ENCODE measurements around the gene RYR2. TPM values are rescaled to one million over a fixed set of nuclear protein-coding genes. Genes with fewer than 3 reads are reported as not detected.

RYR2 gene
- total RNA-seq, 1 experiment from 2014 or later = 3.4 TPM

DNA sequence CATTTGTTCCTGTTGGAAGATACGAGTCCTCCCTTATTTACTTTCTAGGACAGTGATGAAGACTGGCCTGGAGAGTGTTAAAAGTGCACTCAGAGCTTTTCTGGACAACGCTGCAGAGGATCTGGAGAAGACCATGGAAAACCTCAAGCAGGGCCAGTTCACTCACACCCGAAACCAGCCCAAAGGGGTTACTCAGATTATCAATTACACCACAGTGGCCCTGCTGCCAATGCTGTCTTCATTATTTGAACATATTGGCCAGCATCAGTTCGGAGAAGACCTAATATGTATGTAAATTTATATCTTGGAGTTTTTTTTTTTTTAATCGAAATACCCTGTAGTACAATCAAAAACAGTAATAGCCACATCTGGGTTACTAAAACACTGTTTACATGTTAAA is 658.2 kb downstream of the RYR2 start:
- no peaks in the 10 kb centered on the region for H3K9me3 Mint-ChIP-seq
- H3K9me3 ChIP-seq (ENCODE audit: control insufficient read depth, low read depth, low read length) = no peaks in the 10 kb centered on the region
- no peak overlapping the region for H2BK12ac ChIP-seq (ENCODE audit: insufficient read length, low read depth, low read length)
- H3K14ac ChIP-seq (ENCODE audit: insufficient read depth, low read length) = no peak overlapping the region
- no peaks in the 10 kb centered on the region for H3K4me1 Mint-ChIP-seq
- no peak overlapping the region for H2BK20ac ChIP-seq (ENCODE audit: low read depth, low read length, poor library complexity, severe bottlenecking)
- no peak overlapping the region for H2BK5ac ChIP-seq (ENCODE audit: insufficient read length, low read length)
- no peak overlapping the region for H2AFZ ChIP-seq (ENCODE audit: low read length)
- no peaks in the 10 kb centered on the region for H3K79me1 ChIP-seq (ENCODE audit: insufficient read depth, low read depth, low read length, poor library complexity, severe bottlenecking)
- no peak overlapping the region for H4K8ac ChIP-seq (replicated peaks; ENCODE audit: insufficient read length, low read depth, low read length)
- peak overlapping the region in 1 of 3 experiments; percentile 50; a peak in 2 of 7 replicates for H3K27ac Mint-ChIP-seq
- no peak overlapping the region for H4K91ac ChIP-seq (ENCODE audit: insufficient read length, low read depth, low read length)
- H3K9ac ChIP-seq (ENCODE audit: extremely low read depth, insufficient read length, low read length) = no peak overlapping the region
- WGBS (ENCODE audit: extremely low coverage, insufficient read length, low lambda C conversion rate) = no CpG with 5 or more reads among the region's 5 CpGs
- no peak overlapping the region for H2AK5ac ChIP-seq (ENCODE audit: insufficient read length, low read length)
- no peaks in the 10 kb centered on the region for H3K4me1 ChIP-seq (ENCODE audit: insufficient read depth, low read length)
- no peak overlapping the region for H3K18ac ChIP-seq (ENCODE audit: insufficient read length, low read depth, low read length)
- no peak overlapping the region for H3K56ac ChIP-seq (ENCODE audit: insufficient read length, low read depth, low read length)
- no peak for DNase-seq
- no peak overlapping the region for H3K4me2 ChIP-seq (ENCODE audit: insufficient read depth, insufficient read length, low read length)
- H3K27me3 ChIP-seq (ENCODE audit: insufficient read depth, low read length) = no peaks in the 10 kb centered on the region
- H3K23me2 ChIP-seq (ENCODE audit: insufficient read length, low read depth, low read length, poor library complexity, severe bottlenecking) = no peaks in the 10 kb centered on the region
- H4K5ac ChIP-seq (ENCODE audit: insufficient read length, low read depth, low read length) = no peak overlapping the region
- H3K27ac ChIP-seq (ENCODE audit: insufficient read length, low read depth, low read length) = no peak overlapping the region
- H3K23ac ChIP-seq (ENCODE audit: insufficient read length, low read depth, low read length) = no peak overlapping the region
- no peaks in the 10 kb centered on the region for H3K79me2 ChIP-seq (ENCODE audit: insufficient read depth, low read length)
- H3K27me3 Mint-ChIP-seq (ENCODE audit: low read depth) = no peaks in the 10 kb centered on the region
- TF ChIP-seq, protein P1, sequence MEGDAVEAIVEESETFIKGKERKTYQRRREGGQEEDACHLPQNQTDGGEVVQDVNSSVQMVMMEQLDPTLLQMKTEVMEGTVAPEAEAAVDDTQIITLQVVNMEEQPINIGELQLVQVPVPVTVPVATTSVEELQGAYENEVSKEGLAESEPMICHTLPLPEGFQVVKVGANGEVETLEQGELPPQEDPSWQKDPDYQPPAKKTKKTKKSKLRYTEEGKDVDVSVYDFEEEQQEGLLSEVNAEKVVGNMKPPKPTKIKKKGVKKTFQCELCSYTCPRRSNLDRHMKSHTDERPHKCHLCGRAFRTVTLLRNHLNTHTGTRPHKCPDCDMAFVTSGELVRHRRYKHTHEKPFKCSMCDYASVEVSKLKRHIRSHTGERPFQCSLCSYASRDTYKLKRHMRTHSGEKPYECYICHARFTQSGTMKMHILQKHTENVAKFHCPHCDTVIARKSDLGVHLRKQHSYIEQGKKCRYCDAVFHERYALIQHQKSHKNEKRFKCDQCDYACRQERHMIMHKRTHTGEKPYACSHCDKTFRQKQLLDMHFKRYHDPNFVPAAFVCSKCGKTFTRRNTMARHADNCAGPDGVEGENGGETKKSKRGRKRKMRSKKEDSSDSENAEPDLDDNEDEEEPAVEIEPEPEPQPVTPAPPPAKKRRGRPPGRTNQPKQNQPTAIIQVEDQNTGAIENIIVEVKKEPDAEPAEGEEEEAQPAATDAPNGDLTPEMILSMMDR (conservative IDR thresholded peaks at IDR 0.05) = no peak
- H3K4ac ChIP-seq (ENCODE audit: low read depth, low read length) = no peak overlapping the region
- no peaks in the 10 kb centered on the region for H3K36me3 Mint-ChIP-seq (ENCODE audit: insufficient read depth in 1 of 3, low read depth in 3 of 3)
- no peak overlapping the region for H2BK120ac ChIP-seq (ENCODE audit: low read depth, low read length, poor library complexity, severe bottlenecking)
- H2BK15ac ChIP-seq (ENCODE audit: low read depth, low read length) = no peak overlapping the region
- no peak overlapping the region for H3T11ph ChIP-seq (ENCODE audit: low read length)
- no peaks in the 10 kb centered on the region for H4K20me1 ChIP-seq (ENCODE audit: control insufficient read depth, insufficient read depth, insufficient read length)
- no peak overlapping the region for H3K4me3 Mint-ChIP-seq
